Right kidney (tissue), 1 donor: ENCODE data around the gene EIF2D.
"Not testable (repeated sequence)": the region's sequence is repeated elsewhere in the genome, so short reads cannot be mapped to it uniquely, and the experiment has no call there.

Experiments
- DNase-seq: peaks from one replicate; pipeline ENCODE4 v3.0.0-alpha.2; 2016

Gene EIF2D

GRCh38 chr1:206636671-206637070 lies 24.4 kb upstream of the EIF2D start:
- DNase-seq: no peak

- DNase-seq: peak; percentile 48
Measured at GRCh38 chr1:206635978-206636345, 23.7 kb upstream of the EIF2D start.

- DNase-seq: peak; percentile 90
Measured at GRCh38 chr1:206635080-206635977, 23.1 kb upstream of the EIF2D start, which contains the start of gene DYRK3. Gene DYRK3 (plus strand): TSS chr1:206635536. CDS start chr1:206635704, 168 bp downstream.

- DNase-seq: peak; percentile 77
Measured at GRCh38 chr1:206634365-206635079, 22.3 kb upstream of the EIF2D start.

GRCh38 chr1:206633708-206634121 lies 21.4 kb upstream of the EIF2D start:
- no peak for DNase-seq

- peak; percentile 25 for DNase-seq
Measured at GRCh38 chr1:206631085-206631509, 18.8 kb upstream of the EIF2D start.

GRCh38 chr1:206628916-206629315 lies 16.7 kb upstream of the EIF2D start:
- DNase-seq: no peak

- not testable (repeated sequence) for DNase-seq
Measured at GRCh38 chr1:206626396-206626795, 14.1 kb upstream of the EIF2D start.

- DNase-seq: no peak
Measured at GRCh38 chr1:206609229-206609991, 2.9 kb downstream of the EIF2D start.

GRCh38 chr1:206608108-206608698 lies 4.1 kb downstream of the EIF2D start:
- no peak for DNase-seq

- no peak for DNase-seq
Measured at GRCh38 chr1:206606867-206607266, 5.4 kb downstream of the EIF2D start.

GRCh38 chr1:206604861-206605260 lies 7.4 kb downstream of the EIF2D start:
- DNase-seq: no peak

- no peak for DNase-seq
Measured at GRCh38 chr1:206600527-206600926, 11.7 kb downstream of the EIF2D start.

GRCh38 chr1:206596319-206596666 lies 16.0 kb downstream of the EIF2D start:
- no peak for DNase-seq

GRCh38 chr1:206595581-206596318 lies 16.5 kb downstream of the EIF2D start:
- DNase-seq: no peak

- DNase-seq: no peak
Measured at GRCh38 chr1:206593351-206593925, 18.8 kb downstream of the EIF2D start.

GRCh38 chr1:206591696-206592095 lies 20.6 kb downstream of the EIF2D start:
- DNase-seq: no peak

GRCh38 chr1:206591226-206591625 lies 21.0 kb downstream of the EIF2D start:
- no peak for DNase-seq

- no peak for DNase-seq
Measured at GRCh38 chr1:206590025-206590758, 22.1 kb downstream of the EIF2D start.

- DNase-seq: peak; percentile 46
Measured at GRCh38 chr1:206589206-206589605, 23.1 kb downstream of the EIF2D start.

GRCh38 chr1:206588492-206588891 lies 23.8 kb downstream of the EIF2D start:
- DNase-seq: no peak
